T47D (cell line): ENCODE results near the gene MDC1.

ENCODE experiments used
- DNase-seq, 2 experiments: peaks; one replicate each; pipeline versions ENCODE4 v3.0.0 to v3.0.0-alpha.2; 2011 to 2012; ENCODE audit warnings: low read depth in 1 of 2, low spot score in 1 of 2
- JUND ChIP-seq: IDR thresholded peaks from 2 replicates; pipeline ENCODE4 v1.6.1; 2012; ENCODE audit warnings: low read depth
- in situ Hi-C: cut with HindIII; loops from 2 replicates; pipeline ENCODE4 v1.10.0; 2016; ENCODE audit warnings: low sequenced_read_pairs, low pct_unique_long_range_greater_than_20kb

The MDC1 gene

GRCh38 chr6:30657454-30657853, 59.6 kb downstream of the MDC1 start:
- in situ Hi-C loops: no loop called here
- DNase-seq: no peak
- TF ChIP-seq JUND: no peak

GRCh38 chr6:30656513-30656912, 60.6 kb downstream of the MDC1 start:
- in situ Hi-C loops: no loop called here
- DNase-seq: no peak
- TF ChIP-seq JUND: no peak

- in situ Hi-C loops: no loop called here
- no peak for TF ChIP-seq JUND
- no peak for DNase-seq
Observed at GRCh38 chr6:30655743-30656094, 61.4 kb downstream of the MDC1 start.

GRCh38 chr6:30654798-30655742, 62.0 kb downstream of the MDC1 start:
- in situ Hi-C loops: no loop called here
- no peak for DNase-seq
- TF ChIP-seq JUND: no peak

GRCh38 chr6:30651143-30651542, 65.9 kb downstream of the MDC1 start:
- in situ Hi-C loops: no loop called here
- no peak for DNase-seq
- TF ChIP-seq JUND: no peak
